ENCODE measurements around the gene WNT8B. TPM values are rescaled to one million over a fixed set of nuclear protein-coding genes. Genes with fewer than 3 reads are reported as not detected.

WNT8B gene
- total RNA-seq, 1 donor from 2014 or later = not detected

- CTCF ChIA-PET = interaction anchor here (0.9 to 1.2 kb wide), 3 partner anchors 11 to 676 kb away, joined by 3 read pairs; no protein-coding TSS in a partner anchor
These were observed 59.4 kb downstream of the WNT8B start for GRCh38 chr10:100522107-100522801.

GRCh38 chr10:100522945-100523344 is 60.1 kb downstream of the WNT8B start:
- Mint-ChIP-seq H3K27me3 (peaks cover 10% of the 10 kb centered on the region), H3K4me1 (peaks cover 11% of the 10 kb centered on the region), H3K9me3 (no peaks in the 10 kb centered on the region), H3K36me3 (ENCODE audit: low read depth) (peaks cover 48% of the 10 kb centered on the region), H3K4me3 (no peak overlapping the region), H3K27ac (no peak overlapping the region)
- TF ChIP-seq CTCF (IDR thresholded peaks at IDR 0.05) = no peak
- ATAC-seq (ENCODE audit: low read depth) (no peak), DNase-seq (no peak)
- intact Hi-C loops (cut with micrococcal nuclease) = no loop called here
- POLR2A ChIA-PET = no interaction called here
- CTCF ChIA-PET = interaction anchor here (1.0 kb wide), 1 partner anchor 41 kb away, joined by 3 read pairs; no protein-coding TSS in a partner anchor

More at GRCh38 chr10:100522107-100522801, 59.4 kb downstream of the WNT8B start:
- Mint-ChIP-seq H3K4me1 (peaks cover 10% of the 10 kb centered on the region), H3K9me3 (no peaks in the 10 kb centered on the region), H3K27ac (no peak overlapping the region), H3K4me3 (no peak overlapping the region), H3K27me3 (peaks cover 10% of the 10 kb centered on the region), H3K36me3 (ENCODE audit: low read depth) (peaks cover 48% of the 10 kb centered on the region)
- POLR2A ChIA-PET = no interaction called here
- DNase-seq (no peak), ATAC-seq (ENCODE audit: low read depth) (no peak)
- TF ChIP-seq CTCF (IDR thresholded peaks at IDR 0.05) = no peak
- intact Hi-C loops (cut with micrococcal nuclease) = no loop called here

- Mint-ChIP-seq H3K36me3 (ENCODE audit: low read depth) (peaks cover 53% of the 10 kb centered on the region), H3K27me3 (peaks cover 2% of the 10 kb centered on the region), H3K9me3 (no peaks in the 10 kb centered on the region), H3K4me1 (peaks cover 17% of the 10 kb centered on the region), H3K27ac (no peak overlapping the region), H3K4me3 (no peak overlapping the region)
- CTCF ChIA-PET = no interaction called here
- ATAC-seq (ENCODE audit: low read depth) (no peak), DNase-seq (no peak)
- POLR2A ChIA-PET = no interaction called here
- intact Hi-C loops (cut with micrococcal nuclease) = no loop called here
- TF ChIP-seq CTCF (IDR thresholded peaks at IDR 0.05) = no peak
These were observed 61.4 kb downstream of the WNT8B start for GRCh38 chr10:100524206-100524605.

- POLR2A ChIA-PET = no interaction called here
- no peak for TF ChIP-seq CTCF (IDR thresholded peaks at IDR 0.05)
- no peak overlapping the region for H3K27ac Mint-ChIP-seq
- H3K36me3 Mint-ChIP-seq (ENCODE audit: low read depth) = peaks cover 58% of the 10 kb centered on the region
- CTCF ChIA-PET = no interaction called here
- no peaks in the 10 kb centered on the region for H3K27me3 Mint-ChIP-seq
- no peak overlapping the region for H3K4me3 Mint-ChIP-seq
- no peaks in the 10 kb centered on the region for H3K9me3 Mint-ChIP-seq
- intact Hi-C loops (cut with micrococcal nuclease) = no loop called here
- peaks cover 18% of the 10 kb centered on the region for H3K4me1 Mint-ChIP-seq
- no peak for ATAC-seq (ENCODE audit: low read depth)
- DNase-seq = no peak
These were observed 61.8 kb downstream of the WNT8B start for GRCh38 chr10:100524638-100525037.

GRCh38 chr10:100528123-100528886 is 65.5 kb downstream of the WNT8B start:
- TF ChIP-seq CTCF (IDR thresholded peaks at IDR 0.05) = no peak
- Mint-ChIP-seq H3K36me3 (ENCODE audit: low read depth) (peaks cover 47% of the 10 kb centered on the region), H3K27ac (peak overlapping the region; percentile 69), H3K4me1 (peaks cover 26% of the 10 kb centered on the region), H3K27me3 (no peaks in the 10 kb centered on the region), H3K9me3 (no peaks in the 10 kb centered on the region), H3K4me3 (peak overlapping the region; percentile 100)
- CTCF ChIA-PET = interaction anchor here (3.1 kb wide), 1 partner anchor 10 kb away, joined by 14 read pairs; no protein-coding TSS in a partner anchor
- POLR2A ChIA-PET = interaction anchor here (0.6 to 2.5 kb wide), 2 partner anchors 7 to 175 kb away, joined by 4 to 12 read pairs; partner anchors contain the start of gene HIF1AN
- DNase-seq (no peak), ATAC-seq (ENCODE audit: low read depth) (peak; percentile 29)
- intact Hi-C loops (cut with micrococcal nuclease) = no loop called here
